H1 (cell line): ENCODE measurements around the gene DHRS13. TPM values are rescaled to one million over a fixed set of nuclear protein-coding genes. Genes with fewer than 3 reads are reported as not detected.

ENCODE experiments used
- CREB1 ChIP-seq: IDR thresholded peaks from 2 replicates; pipeline ENCODE4 v1.6.1; 2012; ENCODE audit warnings: inconsistent platforms
- KDM4A ChIP-seq: IDR thresholded peaks from one replicate; pipeline ENCODE4 v1.7.1; 2012; ENCODE audit warnings: low read depth, mild to moderate bottlenecking, moderate library complexity, low read length, inconsistent platforms; ENCODE audit not compliant: severe bottlenecking
- NANOG ChIP-seq: IDR thresholded peaks from 2 replicates; pipeline ENCODE4 v1.6.1; 2011; ENCODE audit warnings: low read length, low read depth, mild to moderate bottlenecking, inconsistent platforms; ENCODE audit not compliant: insufficient read depth, poor library complexity, severe bottlenecking
- POU5F1 ChIP-seq: IDR thresholded peaks from 2 replicates; pipeline ENCODE4 v1.6.1; 2011; ENCODE audit warnings: low read depth, mild to moderate bottlenecking, low read length, moderate library complexity
- SAP30 ChIP-seq: fragments of 300-600 bp; sonication (generic); IDR thresholded peaks from 2 replicates; pipeline ENCODE4 v1.7.1; 2012; ENCODE audit warnings: low read length, moderate library complexity, mild to moderate bottlenecking, inconsistent platforms; ENCODE audit not compliant: insufficient read depth, insufficient replicate concordance
- SP2 ChIP-seq: IDR thresholded peaks from 2 replicates; pipeline ENCODE4 v1.6.1; 2012; ENCODE audit warnings: mild to moderate bottlenecking, low read length, inconsistent platforms
- SRF ChIP-seq: IDR thresholded peaks from 2 replicates; pipeline ENCODE4 v1.6.1; 2011; ENCODE audit warnings: mild to moderate bottlenecking, low read depth, low read length, moderate library complexity
- TEAD4 ChIP-seq: IDR thresholded peaks from 2 replicates; pipeline ENCODE4 v1.6.1; 2012; ENCODE audit warnings: low read depth, low read length, inconsistent platforms, mixed read lengths
- polyA plus RNA-seq, 7 experiments: library from polyadenylated mRNA; depleted of rRNA in 3 of 7; stranded (reverse) in 5 of 7; unstranded in 2 of 7; fragments of >200 nt in 5 of 7; fragments of 200-250 nt in 2 of 7; gene quantifications; 1 replicate in 5 of 7; 2 replicates in 1 of 7; 4 replicates in 1 of 7; pipeline versions ENCODE4 v1.2.1 to v1.2.3, GENCODE V29; 2011 to 2013; ENCODE audit warnings: missing spikeins in 2 of 7, mixed read lengths in 2 of 7
- total RNA-seq: library from RNA; stranded (reverse); fragmentation: NEBNext Ultra II Directional; extraction: Animal tissue kit (Norgen Biotek cat#: 25700); gene quantifications from 2 replicates; pipeline ENCODE4 v1.2.1, GENCODE V29; 2021
- TF ChIP-seq, protein P1 (sequence below): IDR thresholded peaks from 2 replicates; pipeline ENCODE4 v1.6.1; 2011; ENCODE audit warnings: low read depth, mild to moderate bottlenecking, low read length; ENCODE audit not compliant: insufficient read depth

The DHRS13 gene
- total and polyA plus RNA-seq, 2 of the 8 experiments (the other 6 are each of a cell fraction or from before 2014, with no cell fraction given) = 23.7 to 30.0 TPM

DNA sequence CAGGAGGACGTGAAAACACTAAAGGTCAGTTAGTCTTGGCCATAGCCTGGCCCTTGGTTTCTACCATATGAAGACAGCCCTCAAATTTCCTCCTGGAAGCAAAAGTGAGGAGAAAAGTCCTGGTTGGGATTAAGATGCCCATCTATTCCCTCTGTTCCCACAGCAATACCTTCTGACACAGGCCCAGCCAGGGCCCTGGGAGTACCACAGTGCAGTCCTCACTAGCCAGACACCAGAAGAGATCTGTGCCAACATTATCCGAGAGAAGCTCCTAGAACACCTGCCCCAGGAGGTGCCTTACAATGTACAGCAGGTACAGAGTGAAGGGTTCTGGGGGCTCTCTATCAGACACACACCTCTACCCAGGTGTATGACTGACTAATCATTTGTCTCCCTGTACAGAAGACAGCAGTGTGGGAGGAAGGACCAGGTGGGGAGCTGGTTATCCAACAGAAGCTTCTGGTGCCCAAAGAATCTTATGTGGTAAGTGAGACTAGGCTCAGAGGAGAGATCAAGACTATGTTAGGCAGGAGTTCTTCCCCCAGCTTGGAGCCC is 44.0 kb downstream of the DHRS13 start (continued):
- TF ChIP-seq SAP30 (no peak), SRF (no peak), NANOG (no peak), CREB1 (no peak), SP2 (no peak), POU5F1 (no peak), TEAD4 (no peak), KDM4A (no peak)
- TF ChIP-seq, protein P1, sequence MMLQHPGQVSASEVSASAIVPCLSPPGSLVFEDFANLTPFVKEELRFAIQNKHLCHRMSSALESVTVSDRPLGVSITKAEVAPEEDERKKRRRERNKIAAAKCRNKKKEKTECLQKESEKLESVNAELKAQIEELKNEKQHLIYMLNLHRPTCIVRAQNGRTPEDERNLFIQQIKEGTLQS = no peak
